ENCODE results near the gene SIK2. TPM values are rescaled to one million over a fixed set of nuclear protein-coding genes. Genes with fewer than 3 reads are reported as not detected.
A peak's percentile ranks its signal among the peaks of the same experiment; 100 is the strongest.
"Not testable (repeated sequence)": the region's sequence is repeated elsewhere in the genome, so short reads cannot be mapped to it uniquely, and the experiment has no call there.

The SIK2 gene
- total and polyA plus RNA-seq, 2 donors from 2014 or later: 6.4 to 40.1 TPM

DNA sequence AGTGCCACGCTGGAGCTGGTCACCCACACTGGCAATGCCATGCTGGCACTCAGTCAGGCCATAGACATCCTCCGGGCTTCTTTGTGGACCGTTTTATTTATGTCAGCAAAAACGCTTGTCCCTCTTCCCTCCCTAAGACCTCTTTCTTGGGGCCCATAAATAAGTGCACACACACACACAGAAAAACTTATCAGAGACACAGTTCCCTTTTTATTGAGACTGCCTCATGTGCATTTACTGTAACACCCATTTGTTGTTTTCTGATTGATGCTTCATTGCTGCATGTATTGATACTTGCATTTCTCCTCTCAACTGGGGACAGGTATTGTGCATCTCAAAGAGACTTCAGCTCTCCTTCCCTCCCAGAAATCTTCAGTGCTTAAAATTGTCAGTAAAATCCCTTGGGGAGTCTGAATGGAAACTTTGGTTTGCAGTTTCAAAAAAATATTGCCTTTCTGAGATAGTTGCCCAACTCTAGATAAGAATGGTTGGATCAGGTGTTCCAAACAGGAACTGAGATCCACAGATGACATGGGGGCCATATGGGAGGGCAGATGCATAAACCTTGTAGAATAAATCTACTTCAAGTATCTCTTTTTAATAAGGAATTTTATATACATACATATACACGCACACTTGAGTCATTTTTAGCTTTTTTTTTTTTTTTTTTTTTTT, 113.0 kb downstream of the SIK2 start:
- Histone ChIP-seq H3K4me3 (ENCODE audit: low read length in 3 of 3) (no peak overlapping the region), H3K9ac (ENCODE audit: low read length in 3 of 3) (no peak overlapping the region), H3K9me3 (ENCODE audit: control insufficient read depth in 2 of 3, insufficient read depth in 1 of 3, low read length in 3 of 3) (no peaks in the 10 kb centered on the region), H3K4me1 (ENCODE audit: control insufficient read depth in 2 of 3, insufficient read depth in 2 of 3, low read depth in 1 of 3, low read length in 3 of 3) (peaks cover 0 to 9% (median 7%) of the 10 kb centered on the region in 3 donors), H3K36me3 (ENCODE audit: control insufficient read depth in 2 of 3, insufficient read depth in 3 of 3, low read length in 3 of 3) (peaks cover 2 to 29% (median 25%) of the 10 kb centered on the region in 3 donors), H3K27me3 (ENCODE audit: control insufficient read depth, insufficient read depth, low read length) (no peaks in the 10 kb centered on the region), H3K27ac (ENCODE audit: low read depth in 2 of 2, low read length in 2 of 2) (no peak overlapping the region)
- TF ChIP-seq, protein P1, sequence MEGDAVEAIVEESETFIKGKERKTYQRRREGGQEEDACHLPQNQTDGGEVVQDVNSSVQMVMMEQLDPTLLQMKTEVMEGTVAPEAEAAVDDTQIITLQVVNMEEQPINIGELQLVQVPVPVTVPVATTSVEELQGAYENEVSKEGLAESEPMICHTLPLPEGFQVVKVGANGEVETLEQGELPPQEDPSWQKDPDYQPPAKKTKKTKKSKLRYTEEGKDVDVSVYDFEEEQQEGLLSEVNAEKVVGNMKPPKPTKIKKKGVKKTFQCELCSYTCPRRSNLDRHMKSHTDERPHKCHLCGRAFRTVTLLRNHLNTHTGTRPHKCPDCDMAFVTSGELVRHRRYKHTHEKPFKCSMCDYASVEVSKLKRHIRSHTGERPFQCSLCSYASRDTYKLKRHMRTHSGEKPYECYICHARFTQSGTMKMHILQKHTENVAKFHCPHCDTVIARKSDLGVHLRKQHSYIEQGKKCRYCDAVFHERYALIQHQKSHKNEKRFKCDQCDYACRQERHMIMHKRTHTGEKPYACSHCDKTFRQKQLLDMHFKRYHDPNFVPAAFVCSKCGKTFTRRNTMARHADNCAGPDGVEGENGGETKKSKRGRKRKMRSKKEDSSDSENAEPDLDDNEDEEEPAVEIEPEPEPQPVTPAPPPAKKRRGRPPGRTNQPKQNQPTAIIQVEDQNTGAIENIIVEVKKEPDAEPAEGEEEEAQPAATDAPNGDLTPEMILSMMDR (IDR thresholded peaks at IDR 0.05; ENCODE audit: borderline replicate concordance, extremely low read depth, insufficient read depth): no peak
- intact Hi-C loops (cut with DNase I): no loop called here
- FAIRE-seq (no peak), DNase-seq (no peak)

DNA sequence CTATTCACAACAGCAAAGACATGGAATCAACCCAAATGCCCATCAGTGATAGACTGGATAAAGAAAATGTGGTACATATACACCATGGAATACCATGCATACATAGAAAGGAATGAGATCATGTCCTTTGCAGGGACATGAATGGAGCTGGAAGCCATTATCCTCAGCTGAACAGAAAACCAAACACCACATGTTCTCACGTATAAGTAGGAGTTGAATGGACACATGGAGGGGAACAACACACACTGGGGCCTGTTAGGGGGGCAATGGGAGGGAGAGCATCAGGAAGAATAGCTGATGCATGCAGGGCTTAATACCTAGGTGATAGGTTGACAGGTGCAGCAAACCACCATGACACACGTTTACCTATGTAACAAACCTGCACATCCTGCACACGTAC, 115.4 kb downstream of the SIK2 start:
- peaks cover 2 to 38% (median 32%) of the 10 kb centered on the region in 3 donors for H3K36me3 ChIP-seq (ENCODE audit: control insufficient read depth in 2 of 3, insufficient read depth in 3 of 3, low read length in 3 of 3)
- peaks cover 0 to 16% (median 9%) of the 10 kb centered on the region in 3 donors for H3K4me1 ChIP-seq (ENCODE audit: control insufficient read depth in 2 of 3, insufficient read depth in 2 of 3, low read depth in 1 of 3, low read length in 3 of 3)
- FAIRE-seq; H3K9ac ChIP-seq (ENCODE audit: low read length in 3 of 3); H3K9me3 ChIP-seq (ENCODE audit: control insufficient read depth in 2 of 3, insufficient read depth in 1 of 3, low read length in 3 of 3); DNase-seq; H3K4me3 ChIP-seq (ENCODE audit: low read length in 3 of 3); H3K27ac ChIP-seq (ENCODE audit: low read depth in 2 of 2, low read length in 2 of 2); H3K27me3 ChIP-seq (ENCODE audit: control insufficient read depth, insufficient read depth, low read length); intact Hi-C loops (cut with DNase I): not testable (repeated sequence)

DNA sequence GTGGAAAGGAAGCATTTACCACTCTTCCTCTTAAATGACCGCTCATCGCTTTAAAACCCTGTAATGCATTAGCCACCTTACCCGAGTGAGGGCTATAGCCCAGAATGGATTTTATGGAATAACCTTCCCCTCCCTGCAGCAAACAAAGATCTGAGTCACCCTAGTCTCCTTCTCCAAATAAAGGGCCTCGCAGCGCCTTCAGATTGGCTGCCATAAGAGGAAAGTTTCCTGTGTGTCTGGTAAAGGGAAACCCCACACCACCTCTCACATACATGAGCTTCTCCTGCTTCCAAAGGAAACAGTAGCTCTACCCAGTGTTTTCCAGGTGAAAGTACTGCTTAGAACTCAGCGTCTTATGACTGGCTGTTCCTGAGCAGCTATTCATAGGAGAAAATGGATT, 116.2 kb downstream of the SIK2 start:
- FAIRE-seq (no peak), DNase-seq (peak in 1 of 5 donors; percentile 35)
- H3K27me3 ChIP-seq (ENCODE audit: control insufficient read depth, insufficient read depth, low read length): no peaks in the 10 kb centered on the region
- no peak overlapping the region for H3K4me3 ChIP-seq (ENCODE audit: low read length in 3 of 3)
- TF ChIP-seq, protein P1 (IDR thresholded peaks at IDR 0.05; ENCODE audit: borderline replicate concordance, extremely low read depth, insufficient read depth): no peak
- peaks cover 0 to 16% (median 9%) of the 10 kb centered on the region in 3 donors for H3K4me1 ChIP-seq (ENCODE audit: control insufficient read depth in 2 of 3, insufficient read depth in 2 of 3, low read depth in 1 of 3, low read length in 3 of 3)
- intact Hi-C loops (cut with DNase I): no loop called here
- H3K27ac ChIP-seq (ENCODE audit: low read depth in 2 of 2, low read length in 2 of 2): peak overlapping the region; percentile 47 to 83
- no peaks in the 10 kb centered on the region for H3K9me3 ChIP-seq (ENCODE audit: control insufficient read depth in 2 of 3, insufficient read depth in 1 of 3, low read length in 3 of 3)
- H3K9ac ChIP-seq (ENCODE audit: low read length in 3 of 3): peak overlapping the region in 1 of 3 donors; percentile 43
- H3K36me3 ChIP-seq (ENCODE audit: control insufficient read depth in 2 of 3, insufficient read depth in 3 of 3, low read length in 3 of 3): peaks cover 2 to 38% (median 34%) of the 10 kb centered on the region in 3 donors

DNA sequence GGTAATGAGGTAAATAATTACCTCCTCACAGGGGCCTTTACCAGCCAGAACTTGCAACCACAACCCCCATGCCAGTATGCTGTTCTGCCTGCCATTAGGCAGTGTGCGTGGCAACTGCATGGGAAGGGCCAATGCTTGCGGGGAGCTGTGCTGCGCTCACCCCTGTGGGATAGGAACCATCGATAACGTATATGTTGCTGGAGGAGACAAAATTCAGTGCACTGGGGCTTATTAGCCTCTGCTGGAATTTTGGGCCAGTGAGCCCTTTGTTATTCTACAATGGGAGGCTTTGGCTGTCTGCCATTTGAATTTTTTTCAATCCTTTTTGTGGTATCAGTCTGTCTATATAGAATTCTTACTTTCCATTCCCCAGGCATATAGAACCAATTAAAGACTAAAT, 116.6 kb downstream of the SIK2 start:
- Histone ChIP-seq H3K9ac (ENCODE audit: low read length in 3 of 3) (no peak overlapping the region), H3K4me3 (ENCODE audit: low read length in 3 of 3) (no peak overlapping the region), H3K27ac (ENCODE audit: low read depth in 2 of 2, low read length in 2 of 2) (peak overlapping the region; percentile 45 to 83), H3K27me3 (ENCODE audit: control insufficient read depth, insufficient read depth, low read length) (no peaks in the 10 kb centered on the region), H3K36me3 (ENCODE audit: control insufficient read depth in 2 of 3, insufficient read depth in 3 of 3, low read length in 3 of 3) (peaks cover 2 to 40% (median 33%) of the 10 kb centered on the region in 3 donors), H3K4me1 (ENCODE audit: control insufficient read depth in 2 of 3, insufficient read depth in 2 of 3, low read depth in 1 of 3, low read length in 3 of 3) (peaks cover 0 to 16% (median 9%) of the 10 kb centered on the region in 3 donors), H3K9me3 (ENCODE audit: control insufficient read depth in 2 of 3, insufficient read depth in 1 of 3, low read length in 3 of 3) (no peaks in the 10 kb centered on the region)
- intact Hi-C loops (cut with DNase I): no loop called here
- FAIRE-seq (no peak), DNase-seq (no peak)
- TF ChIP-seq, protein P1 (IDR thresholded peaks at IDR 0.05; ENCODE audit: borderline replicate concordance, extremely low read depth, insufficient read depth): no peak

All from kidney (tissue), 14 donors.